Skin epidermis (tissue), 12 donors: Measurements from ENCODE around the gene KIF1B.
"Not testable (repeated sequence)": the region's sequence is repeated elsewhere in the genome, so short reads cannot be mapped to it uniquely, and the experiment has no call there.

Experiments
- H3K27ac ChIP-seq, 21 experiments: fragments of 200-600 bp; sonication (generic) in 11 of 21; one replicate each; pipeline ENCODE4 v1.5.0; 2020; ENCODE audit warnings: mild to moderate bottlenecking in 3 of 21, inconsistent platforms in 2 of 21, moderate library complexity in 2 of 21
- H3K4me3 ChIP-seq, 7 experiments: fragments of 200-600 bp; sonication (generic) in 2 of 7; one replicate each; pipeline ENCODE4 v1.5.0; 2020; ENCODE audit warnings: inconsistent platforms in 2 of 7, mild to moderate bottlenecking in 2 of 7, moderate library complexity in 1 of 7

KIF1B gene

DNA sequence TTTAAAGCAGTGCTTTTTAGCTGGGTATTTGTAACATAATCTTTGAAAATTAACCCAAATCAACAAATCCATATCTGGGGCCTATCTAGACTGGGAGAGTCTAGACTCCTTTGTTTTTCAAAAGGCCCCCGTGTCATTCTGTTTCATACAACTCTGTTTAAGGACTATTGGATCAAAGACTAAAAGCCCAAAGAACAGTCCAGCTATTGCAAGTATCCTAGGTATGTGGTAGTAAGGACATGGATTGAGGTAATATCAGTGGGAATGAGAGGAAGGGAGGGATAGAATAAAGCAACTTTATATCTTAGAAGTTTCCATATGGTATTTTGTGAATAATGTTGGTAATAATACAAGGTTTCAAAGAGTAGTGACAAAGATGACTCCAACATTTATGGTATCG is 18.2 kb downstream of the KIF1B start:
- no peak overlapping the region for H3K27ac ChIP-seq

DNA sequence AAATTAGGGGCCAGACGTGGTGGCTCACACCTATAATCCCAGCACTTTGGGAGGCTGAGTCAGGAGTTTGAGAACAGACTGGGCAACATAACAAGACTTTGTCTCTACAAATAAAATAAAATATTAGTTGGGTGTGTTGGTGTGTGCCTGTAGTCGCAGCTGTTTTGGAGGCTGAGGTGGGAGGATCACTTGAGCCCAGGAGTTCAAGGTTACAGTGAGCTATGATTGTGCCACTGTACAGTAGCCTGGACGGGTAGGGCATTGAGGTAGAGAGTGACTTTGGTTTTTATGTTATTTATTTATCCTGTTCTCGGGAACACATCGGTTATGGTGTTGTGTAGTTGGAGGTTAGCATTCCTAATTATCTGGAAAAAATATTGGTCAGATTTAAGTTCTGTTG is 19.5 kb downstream of the KIF1B start:
- Histone ChIP-seq H3K4me3 (no peak overlapping the region), H3K27ac (no peak overlapping the region)

More for the DNA sequence above, 18.2 kb downstream of the KIF1B start:
- H3K4me3 ChIP-seq = no peak overlapping the region

DNA sequence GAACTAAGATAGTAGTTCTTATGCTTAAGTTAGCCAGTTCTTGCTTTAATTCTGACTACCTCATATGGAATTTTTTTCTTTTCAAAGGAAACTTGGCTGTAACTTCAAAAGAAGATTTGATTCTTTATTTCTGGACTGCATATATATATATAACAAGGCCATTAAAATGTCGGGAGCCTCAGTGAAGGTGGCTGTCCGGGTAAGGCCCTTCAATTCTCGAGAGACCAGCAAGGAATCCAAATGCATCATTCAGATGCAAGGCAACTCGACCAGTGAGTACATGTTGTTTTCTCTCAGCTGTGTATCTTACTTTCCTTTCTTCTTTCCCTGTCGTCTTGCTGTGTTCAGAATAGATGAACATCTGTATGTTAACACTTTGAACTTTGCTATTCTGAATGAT is 21.8 kb downstream of the KIF1B start:
- Histone ChIP-seq H3K27ac (no peak overlapping the region), H3K4me3 (no peak overlapping the region)

- no peak overlapping the region for H3K4me3 ChIP-seq
- peak overlapping the region in 2 of 21 experiments; percentile 14 to 26 for H3K27ac ChIP-seq
These were observed 26.2 kb downstream of the KIF1B start for GRCh38 chr1:10236405-10237156.

- no peak overlapping the region for H3K4me3 ChIP-seq
- H3K27ac ChIP-seq = peak overlapping the region in 3 of 21 experiments; percentile 14 to 26 (median 17)
These were observed 26.8 kb downstream of the KIF1B start for GRCh38 chr1:10237157-10237539.

- peak overlapping the region in 1 of 21 experiments; percentile 32 for H3K27ac ChIP-seq
- no peak overlapping the region for H3K4me3 ChIP-seq
These were observed 31.8 kb downstream of the KIF1B start for GRCh38 chr1:10242135-10242534.

- peak overlapping the region in 1 of 21 experiments; percentile 32 for H3K27ac ChIP-seq
- H3K4me3 ChIP-seq = no peak overlapping the region
These were observed 32.4 kb downstream of the KIF1B start for GRCh38 chr1:10242811-10243210.

GRCh38 chr1:10245674-10246073 is 35.3 kb downstream of the KIF1B start:
- Histone ChIP-seq H3K4me3 (no peak overlapping the region), H3K27ac (no peak overlapping the region)

DNA sequence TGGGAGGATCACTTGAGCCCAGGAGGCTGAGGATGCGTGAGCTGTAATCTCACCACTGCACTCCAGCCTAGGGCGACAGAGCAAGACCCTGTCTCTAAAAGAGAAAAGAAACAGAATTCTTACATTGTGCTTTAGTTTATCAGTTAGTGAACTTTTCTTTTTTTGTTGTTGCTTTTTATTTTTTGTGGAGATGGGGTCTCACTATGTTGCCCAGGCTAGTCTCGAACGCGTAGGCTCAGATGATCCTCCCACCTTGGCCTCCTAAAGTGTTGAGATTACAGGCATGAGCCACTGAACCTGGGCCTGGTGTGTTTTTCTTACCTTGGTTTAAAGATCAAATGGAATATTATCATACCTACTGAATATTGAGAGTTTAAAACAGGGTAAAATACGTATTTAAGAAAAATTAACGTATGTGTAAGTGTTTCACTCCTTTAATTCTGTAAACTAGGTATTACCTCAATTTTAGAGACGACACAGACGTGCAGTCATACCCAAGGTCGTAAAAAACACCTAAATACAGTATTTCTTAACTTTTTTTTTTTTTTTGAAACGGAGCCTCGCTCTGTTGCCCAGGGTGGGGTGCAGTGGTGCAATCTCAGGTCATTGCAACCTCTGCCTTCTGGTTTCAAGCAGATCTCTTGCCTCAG is 39.6 kb downstream of the KIF1B start:
- H3K27ac ChIP-seq = no peak overlapping the region
- no peak overlapping the region for H3K4me3 ChIP-seq

DNA sequence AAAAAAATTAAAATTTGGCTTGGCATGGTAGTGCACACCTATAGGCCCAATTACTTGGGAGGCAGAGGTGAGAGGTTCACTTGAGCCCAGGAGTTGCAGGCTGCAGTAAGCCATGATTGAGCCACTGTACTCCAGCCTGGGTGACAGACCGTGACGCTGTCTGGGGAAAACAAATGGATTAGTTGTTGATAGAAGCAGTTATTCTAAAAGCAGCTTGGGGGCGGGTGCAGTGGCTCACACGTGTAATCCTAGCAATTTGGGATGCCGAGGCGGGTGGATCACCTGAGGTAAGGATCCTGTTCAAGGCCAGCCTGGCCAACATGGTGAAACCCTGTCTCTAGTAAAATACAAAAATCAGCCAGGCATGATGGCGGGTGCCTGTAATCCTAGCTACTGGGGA is 40.3 kb downstream of the KIF1B start:
- Histone ChIP-seq H3K27ac (peak overlapping the region in 1 of 21 experiments; percentile 5), H3K4me3 (no peak overlapping the region)

DNA sequence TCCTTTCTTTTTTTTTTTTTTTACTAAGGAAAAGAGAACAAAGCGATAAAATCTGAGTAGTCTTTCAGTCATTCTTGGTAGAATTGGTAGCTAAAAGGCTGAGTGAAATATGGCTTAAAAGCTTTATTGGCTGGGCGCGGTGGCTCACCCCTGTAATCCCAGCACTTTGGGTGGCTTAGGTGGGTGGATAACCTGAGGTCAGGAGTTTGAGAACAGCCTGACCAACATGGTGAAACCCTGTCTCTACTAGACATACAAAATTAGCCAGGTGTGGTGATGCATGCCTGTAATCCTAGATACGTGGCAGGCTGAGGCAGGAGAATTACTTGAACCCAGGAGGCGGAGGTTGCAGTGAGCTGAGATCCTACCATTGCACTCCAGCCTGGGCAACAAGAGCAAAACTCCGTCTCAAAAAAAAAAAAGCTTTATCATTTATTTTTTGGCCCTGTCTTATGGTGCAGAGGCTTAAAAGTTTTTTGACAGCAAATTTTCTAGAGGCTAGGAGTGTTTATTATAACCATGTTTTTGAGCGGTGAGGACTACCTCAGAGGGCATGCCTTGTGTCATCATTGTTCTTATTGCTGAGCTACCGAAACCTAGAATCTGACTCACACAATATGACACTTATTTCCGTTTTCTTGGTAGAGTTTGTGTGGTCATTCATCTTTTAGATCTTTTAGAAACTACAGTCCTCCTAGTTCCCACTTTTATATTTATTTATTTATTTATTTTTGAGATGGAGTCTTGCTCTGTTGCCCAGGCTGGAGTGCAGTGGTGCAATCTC is 41.1 kb downstream of the KIF1B start:
- peak overlapping the region in 3 of 21 experiments; percentile 5 to 43 (median 9) for H3K27ac ChIP-seq
- H3K4me3 ChIP-seq = not testable (repeated sequence)

DNA sequence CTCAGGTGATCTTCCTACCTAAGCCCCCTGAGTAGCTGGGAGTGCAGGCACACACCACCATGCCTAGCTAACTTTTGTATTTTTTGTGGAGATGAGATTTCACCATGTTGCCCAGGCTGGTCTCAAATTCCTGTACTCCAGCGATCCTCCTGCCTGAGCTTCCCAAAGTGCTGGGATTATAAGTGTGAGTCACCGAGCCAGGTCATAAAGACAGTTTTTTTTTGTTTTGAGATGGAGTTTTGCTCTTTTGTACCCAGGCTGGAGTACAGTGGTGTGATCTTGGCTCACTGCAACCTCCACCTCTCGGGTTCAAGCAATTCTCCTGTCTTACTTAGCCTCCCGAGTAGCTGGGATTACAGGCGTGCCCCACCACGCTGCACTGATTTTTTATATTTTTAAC is 42.1 kb downstream of the KIF1B start:
- Histone ChIP-seq H3K27ac (peak overlapping the region in 5 of 21 experiments; percentile 21 to 81 (median 54)), H3K4me3 (no peak overlapping the region)

- Histone ChIP-seq H3K4me3 (no peak overlapping the region), H3K27ac (peak overlapping the region in 11 of 21 experiments; percentile 8 to 81 (median 37))
These were observed 42.8 kb downstream of the KIF1B start for GRCh38 chr1:10253149-10253548.

- Histone ChIP-seq H3K4me3 (no peak overlapping the region), H3K27ac (peak overlapping the region in 13 of 21 experiments; percentile 4 to 81 (median 43))
These were observed 43.4 kb downstream of the KIF1B start for GRCh38 chr1:10253755-10254154.

- H3K27ac ChIP-seq = no peak overlapping the region
These were observed 47.5 kb downstream of the KIF1B start for GRCh38 chr1:10257851-10258250.

DNA sequence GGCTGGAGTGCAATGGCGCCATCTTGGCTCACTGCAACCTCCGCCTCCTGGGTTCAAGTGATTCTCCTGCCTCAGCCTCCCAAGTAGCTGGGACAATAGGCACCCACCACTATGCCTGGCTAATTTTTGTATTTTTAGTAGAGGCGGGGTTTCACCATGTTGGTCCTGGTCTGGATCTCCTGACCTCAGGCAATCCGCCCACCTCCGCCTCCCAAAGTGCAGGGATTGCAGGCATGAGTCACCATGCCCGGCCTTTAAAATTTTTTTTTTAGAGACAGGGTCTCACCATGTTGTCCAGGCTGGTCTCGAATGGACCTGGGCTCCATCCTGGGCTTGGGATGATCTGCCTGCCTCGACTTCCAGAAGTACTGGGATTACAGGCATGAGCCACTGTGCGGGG is 49.2 kb downstream of the KIF1B start:
- H3K4me3 ChIP-seq, H3K27ac ChIP-seq: not testable (repeated sequence)

More at GRCh38 chr1:10257851-10258250, 47.5 kb downstream of the KIF1B start:
- no peak overlapping the region for H3K4me3 ChIP-seq

DNA sequence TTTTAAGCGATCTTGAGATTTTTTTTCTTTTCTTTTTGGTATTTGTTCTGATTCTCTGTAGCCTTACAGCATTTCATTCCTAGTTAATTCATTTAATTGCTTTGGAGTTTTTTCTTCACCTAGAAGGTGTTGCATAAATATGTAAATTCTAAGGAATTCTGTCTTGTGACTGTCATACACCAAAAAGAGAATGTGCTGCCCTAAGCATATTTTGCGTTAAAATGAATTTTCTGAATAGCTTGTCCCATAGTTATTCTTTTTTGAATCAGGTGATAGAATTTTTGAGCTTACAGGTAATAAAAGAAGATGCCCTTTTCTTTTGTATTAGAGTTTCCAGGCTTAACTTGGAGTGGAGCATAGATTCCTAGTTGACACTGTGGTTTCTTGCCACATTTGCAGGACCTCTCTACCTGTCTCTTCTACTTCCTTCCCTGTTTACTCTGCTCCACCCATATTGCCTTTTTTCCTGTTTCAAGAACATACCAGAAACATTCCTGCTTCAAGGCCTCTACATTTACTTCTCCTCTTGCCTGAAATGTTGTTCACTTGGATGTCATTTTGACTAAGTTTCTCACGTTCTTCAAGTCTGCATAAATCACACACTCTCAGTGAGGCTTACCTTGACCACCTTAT is 53.2 kb downstream of the KIF1B start:
- Histone ChIP-seq H3K27ac (no peak overlapping the region), H3K4me3 (no peak overlapping the region)

DNA sequence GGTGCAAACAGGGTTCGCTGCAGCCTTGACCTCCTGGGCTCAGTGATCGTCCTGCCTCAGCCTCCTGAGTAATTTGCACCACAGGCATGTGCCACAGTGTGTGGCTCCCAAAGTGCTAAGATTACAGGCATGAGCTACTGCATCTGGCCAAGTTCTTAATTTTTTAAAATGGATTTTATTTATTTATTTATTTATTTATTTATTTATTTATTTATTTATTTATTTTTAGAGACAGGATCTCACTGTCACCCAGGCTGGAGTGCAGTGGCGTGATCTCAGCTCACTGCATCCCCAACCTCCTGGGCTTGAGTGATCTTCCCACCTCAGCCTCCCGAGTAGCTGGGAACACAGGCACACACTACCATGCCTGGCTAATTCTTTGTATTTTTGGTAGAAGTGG is 54.7 kb downstream of the KIF1B start:
- no peak overlapping the region for H3K4me3 ChIP-seq
- H3K27ac ChIP-seq = no peak overlapping the region

GRCh38 chr1:10265900-10266299 is 55.5 kb downstream of the KIF1B start:
- H3K4me3 ChIP-seq = no peak overlapping the region
- no peak overlapping the region for H3K27ac ChIP-seq

DNA sequence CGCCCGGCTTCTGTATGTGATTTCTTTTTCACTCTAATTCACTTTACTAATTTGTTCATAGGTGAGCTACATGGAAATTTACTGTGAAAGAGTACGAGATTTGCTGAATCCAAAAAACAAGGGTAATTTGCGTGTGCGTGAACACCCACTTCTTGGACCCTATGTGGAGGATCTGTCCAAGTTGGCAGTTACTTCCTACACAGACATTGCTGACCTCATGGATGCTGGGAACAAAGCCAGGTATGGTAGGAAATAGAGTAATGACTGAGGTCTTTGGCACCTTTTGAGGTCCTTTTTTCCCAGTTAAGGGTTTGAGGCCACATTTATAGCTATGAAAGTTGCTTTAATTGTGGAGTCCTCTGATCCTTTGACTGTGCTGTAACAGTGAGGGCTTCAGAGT is 56.9 kb downstream of the KIF1B start:
- Histone ChIP-seq H3K27ac (no peak overlapping the region), H3K4me3 (no peak overlapping the region)
